GM10266 (cell line): Measurements from ENCODE around the gene OSBPL2.

Experiments
- DNase-seq: peaks from one replicate; pipeline ENCODE4 v3.0.0; 2012; ENCODE audit errors: extremely low spot score
- TF ChIP-seq, protein P1 (sequence below): IDR thresholded peaks from 2 replicates; pipeline ENCODE4 v1.5.1; 2012; ENCODE audit warnings: mild to moderate bottlenecking, low read depth; ENCODE audit not compliant: control insufficient read depth, insufficient read depth; ENCODE audit errors: missing control alignments

OSBPL2 gene

DNA sequence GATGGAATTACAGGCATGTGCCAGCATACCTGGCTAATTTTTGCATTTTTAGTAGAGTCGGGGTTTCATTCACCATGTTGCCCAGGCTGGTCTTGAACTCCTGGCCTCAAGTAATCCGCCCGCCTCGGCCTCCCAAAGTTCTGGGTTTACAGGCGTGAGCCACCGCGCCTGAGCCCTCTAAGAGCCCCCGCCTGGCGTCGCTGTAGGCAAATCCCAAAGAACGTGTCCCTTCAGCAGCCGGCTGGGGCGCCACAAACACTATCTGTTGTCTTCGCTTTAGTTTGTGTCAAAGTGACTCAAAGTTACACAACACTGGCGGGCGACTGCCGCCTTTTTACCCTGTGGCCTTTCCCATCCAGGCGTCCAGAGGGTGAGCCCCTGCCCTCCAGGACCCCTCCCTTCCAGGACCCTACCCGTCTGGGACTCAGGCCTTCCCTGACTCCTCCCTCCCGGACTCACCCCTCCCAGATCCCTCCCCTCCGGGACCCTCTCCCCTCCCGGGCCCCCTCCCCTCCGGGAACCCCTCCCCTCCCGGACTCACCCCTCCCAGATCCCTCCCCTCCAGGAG lies 63.5 kb downstream of the OSBPL2 start:
- DNase-seq: peak; percentile 92
- TF ChIP-seq, protein P1, sequence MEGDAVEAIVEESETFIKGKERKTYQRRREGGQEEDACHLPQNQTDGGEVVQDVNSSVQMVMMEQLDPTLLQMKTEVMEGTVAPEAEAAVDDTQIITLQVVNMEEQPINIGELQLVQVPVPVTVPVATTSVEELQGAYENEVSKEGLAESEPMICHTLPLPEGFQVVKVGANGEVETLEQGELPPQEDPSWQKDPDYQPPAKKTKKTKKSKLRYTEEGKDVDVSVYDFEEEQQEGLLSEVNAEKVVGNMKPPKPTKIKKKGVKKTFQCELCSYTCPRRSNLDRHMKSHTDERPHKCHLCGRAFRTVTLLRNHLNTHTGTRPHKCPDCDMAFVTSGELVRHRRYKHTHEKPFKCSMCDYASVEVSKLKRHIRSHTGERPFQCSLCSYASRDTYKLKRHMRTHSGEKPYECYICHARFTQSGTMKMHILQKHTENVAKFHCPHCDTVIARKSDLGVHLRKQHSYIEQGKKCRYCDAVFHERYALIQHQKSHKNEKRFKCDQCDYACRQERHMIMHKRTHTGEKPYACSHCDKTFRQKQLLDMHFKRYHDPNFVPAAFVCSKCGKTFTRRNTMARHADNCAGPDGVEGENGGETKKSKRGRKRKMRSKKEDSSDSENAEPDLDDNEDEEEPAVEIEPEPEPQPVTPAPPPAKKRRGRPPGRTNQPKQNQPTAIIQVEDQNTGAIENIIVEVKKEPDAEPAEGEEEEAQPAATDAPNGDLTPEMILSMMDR: peak; percentile 94

DNA sequence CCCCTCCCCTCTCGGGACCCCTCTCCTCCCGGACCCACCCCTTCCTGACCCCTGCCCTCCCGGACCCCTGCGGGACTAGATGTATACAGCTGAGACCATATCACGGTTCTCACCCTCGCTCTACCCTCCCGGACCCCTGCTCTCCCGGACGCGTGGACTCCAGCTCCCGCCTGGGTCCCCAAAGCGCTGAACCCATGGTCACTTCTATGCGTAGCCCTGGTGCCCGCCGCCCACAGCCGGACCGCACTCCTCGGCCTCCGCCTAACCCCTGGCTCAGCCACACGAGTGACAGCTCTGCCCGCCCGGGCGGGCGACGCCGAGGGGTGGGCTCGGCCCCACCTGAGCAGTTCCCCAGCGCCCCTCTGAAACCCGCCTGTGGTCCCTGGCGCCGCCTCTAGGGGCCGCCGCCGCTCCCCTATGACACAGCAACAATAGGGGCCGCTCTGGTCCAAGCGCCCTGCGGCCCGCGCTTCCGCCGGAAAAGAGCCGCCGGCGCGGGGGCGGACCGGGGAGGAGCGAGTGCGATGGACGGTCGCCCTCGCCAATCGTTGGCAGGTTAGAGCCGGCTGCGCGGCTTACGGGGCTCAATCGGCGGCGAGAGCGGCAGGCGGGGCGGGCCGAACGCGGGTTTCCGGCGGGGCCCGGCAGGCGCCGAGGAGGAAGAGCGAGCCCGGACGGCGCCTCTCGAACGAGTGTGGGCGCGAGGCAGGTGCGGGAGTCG lies 64.2 kb downstream of the OSBPL2 start, which contains the start of gene ADRM1:
TSS of gene ADRM1 (plus strand) at position 657 of the 721 bp plus-strand sequence. CDS start 572 bp downstream, outside the sequence.
- DNase-seq: peak; percentile 100

DNA sequence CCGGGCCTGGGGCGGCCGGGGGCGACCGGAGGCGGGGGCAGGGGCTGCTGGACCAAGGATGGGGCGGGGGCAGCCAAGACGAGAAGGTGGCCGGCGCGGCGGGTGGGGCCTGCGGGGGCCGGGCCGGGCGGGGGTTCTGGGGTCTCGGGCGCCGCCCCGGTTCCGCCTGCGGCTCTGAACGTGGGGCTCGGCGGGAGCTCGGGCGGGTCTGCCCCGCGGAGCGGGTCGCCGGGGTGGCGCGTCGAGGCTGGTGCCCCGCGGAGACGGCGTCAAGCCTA lies 64.7 kb downstream of the OSBPL2 start:
- TF ChIP-seq, protein P1: no peak
- DNase-seq: no peak

More for the DNA sequence above, 64.2 kb downstream of the OSBPL2 start, which contains the start of gene ADRM1:
- TF ChIP-seq, protein P1: peak; percentile 90

DNA sequence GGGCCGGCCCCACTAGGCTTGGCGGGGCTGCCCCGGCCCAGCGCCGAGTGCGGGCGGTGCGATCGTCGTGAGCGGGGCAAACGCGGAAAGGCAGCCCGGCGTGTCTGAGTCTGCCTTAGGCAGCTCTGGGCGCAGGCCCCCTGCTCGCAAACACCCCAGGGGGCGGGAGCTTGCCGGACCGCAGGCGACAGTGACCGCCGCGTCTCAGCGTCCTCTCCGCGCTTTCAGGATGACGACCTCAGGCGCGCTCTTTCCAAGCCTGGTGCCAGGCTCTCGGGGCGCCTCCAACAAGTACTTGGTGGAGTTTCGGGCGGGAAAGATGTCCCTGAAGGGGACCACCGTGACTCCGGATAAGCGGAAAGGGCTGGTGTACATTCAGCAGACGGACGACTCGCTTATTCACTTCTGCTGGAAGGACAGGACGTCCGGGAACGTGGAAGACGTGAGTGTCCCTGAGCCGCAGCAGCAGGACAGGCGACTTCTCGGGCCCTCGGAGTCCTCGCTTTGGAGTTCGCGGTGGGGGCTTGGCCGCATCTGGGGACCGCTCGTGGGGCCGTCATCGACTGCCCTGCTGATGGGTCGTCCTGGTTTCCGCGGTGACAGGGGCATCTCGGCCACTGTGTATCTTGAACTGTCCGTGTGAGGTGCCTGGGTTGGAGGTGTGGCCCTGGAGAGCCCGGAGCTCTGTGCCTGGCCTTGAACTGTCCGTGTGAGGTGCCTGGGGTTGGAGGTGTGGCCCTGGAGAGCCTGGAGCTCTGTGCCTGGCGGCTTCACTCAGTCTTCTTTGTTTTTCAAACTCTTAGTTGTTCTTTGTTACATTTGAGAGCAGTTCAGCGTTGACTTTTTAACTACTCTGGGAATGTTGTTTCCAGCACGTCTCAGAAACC lies 65.3 kb downstream of the OSBPL2 start:
- DNase-seq: no peak
- TF ChIP-seq, protein P1: no peak

DNA sequence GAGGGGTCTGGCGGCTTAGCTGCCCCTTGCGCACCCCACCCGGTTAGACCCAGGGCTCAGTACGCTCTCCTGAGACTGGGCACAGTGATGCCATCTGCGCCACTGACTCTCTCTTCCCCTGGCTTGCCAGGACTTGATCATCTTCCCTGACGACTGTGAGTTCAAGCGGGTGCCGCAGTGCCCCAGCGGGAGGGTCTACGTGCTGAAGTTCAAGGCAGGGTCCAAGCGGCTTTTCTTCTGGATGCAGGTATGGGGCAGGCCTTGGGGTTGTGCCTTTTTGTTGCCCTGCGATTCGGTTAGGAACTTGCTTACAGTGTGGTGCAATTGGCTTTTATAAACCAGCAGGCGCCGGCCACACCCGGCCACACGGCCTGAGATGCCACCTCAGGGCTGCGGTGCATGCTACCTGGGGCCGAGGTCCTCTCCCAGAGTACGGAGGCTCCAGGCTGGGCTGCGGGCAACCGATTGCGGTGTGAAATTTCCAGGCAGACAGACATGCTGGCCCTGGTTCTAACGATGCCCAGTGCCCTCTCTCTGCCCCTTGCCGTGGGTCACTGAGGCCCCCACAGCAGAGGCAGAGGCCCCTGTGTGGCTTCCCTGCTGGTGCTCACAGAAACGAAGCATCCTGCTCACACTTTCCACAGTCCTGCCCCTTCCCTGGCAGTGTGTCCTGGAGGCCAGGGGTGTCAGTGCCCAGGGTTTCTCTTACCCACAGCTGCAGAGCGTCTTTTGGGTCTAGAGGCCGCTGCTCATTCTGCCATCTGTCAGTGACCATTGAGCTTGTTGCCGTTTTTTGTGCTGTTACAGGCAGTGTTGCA lies 66.2 kb downstream of the OSBPL2 start:
- no peak for DNase-seq
- TF ChIP-seq, protein P1: no peak

DNA sequence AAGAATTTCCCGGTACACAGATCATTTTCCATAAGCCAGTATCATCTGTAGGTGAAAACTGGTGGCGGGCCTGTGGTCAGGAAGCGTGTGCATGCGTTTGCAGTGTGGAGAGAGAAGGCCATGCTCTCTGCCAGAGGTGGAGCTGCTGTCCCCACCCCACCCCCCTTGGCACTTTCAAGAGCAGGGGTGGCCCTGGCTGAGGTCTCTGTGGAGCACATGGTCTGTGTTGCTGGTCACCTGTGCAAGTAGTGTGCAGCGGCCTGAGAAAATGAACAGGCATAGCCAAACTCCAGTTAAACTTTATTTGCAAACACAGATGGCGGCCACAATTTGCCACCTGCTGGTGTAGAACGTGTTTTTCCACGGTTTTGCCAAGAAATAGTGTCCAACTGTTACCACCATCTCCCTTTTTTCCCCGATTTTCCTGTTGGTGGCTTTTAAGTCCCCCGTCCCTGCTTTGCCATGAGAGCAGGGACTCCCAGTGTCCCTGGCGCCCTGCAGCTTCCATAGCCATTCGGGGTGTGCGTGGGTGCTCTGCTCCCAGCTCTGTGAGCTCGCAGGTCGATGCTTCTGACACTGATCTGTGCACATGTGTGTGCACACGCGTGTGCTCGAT lies 66.9 kb downstream of the OSBPL2 start:
- TF ChIP-seq, protein P1: no peak
- no peak for DNase-seq
